ENCODE measurements around the gene TRAF5.
"Not testable (repeated sequence)": the region's sequence is repeated elsewhere in the genome, so short reads cannot be mapped to it uniquely, and the experiment has no call there.

Gene TRAF5

DNA sequence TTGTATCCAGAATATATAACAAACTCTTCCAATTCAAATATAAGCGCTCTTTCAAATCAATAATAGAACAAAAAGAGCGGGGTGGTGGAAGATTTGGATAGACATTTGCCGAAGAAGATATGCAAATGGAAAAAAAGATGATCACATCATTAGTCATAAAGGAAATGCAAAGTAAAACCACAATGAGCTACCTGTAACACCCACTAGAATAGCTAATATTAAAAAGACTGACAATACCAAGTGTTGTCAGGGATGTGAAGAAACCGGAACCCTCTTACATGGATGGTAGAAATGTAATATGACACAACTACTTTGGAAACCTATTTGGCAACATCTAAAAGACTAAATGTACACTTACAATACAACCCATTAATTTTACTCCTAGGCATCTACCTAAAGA is 5.7 kb upstream of the TRAF5 start:
- Mint-ChIP-seq H3K4me3 (no peak overlapping the region), H3K27me3 (ENCODE audit: low read depth) (no peaks in the 10 kb centered on the region), H3K4me1 (ENCODE audit: low read depth) (peaks cover 24% of the 10 kb centered on the region), H3K27ac (no peak overlapping the region), H3K9me3 (no peaks in the 10 kb centered on the region), H3K36me3 (ENCODE audit: low read depth) (peaks cover 1% of the 10 kb centered on the region)

DNA sequence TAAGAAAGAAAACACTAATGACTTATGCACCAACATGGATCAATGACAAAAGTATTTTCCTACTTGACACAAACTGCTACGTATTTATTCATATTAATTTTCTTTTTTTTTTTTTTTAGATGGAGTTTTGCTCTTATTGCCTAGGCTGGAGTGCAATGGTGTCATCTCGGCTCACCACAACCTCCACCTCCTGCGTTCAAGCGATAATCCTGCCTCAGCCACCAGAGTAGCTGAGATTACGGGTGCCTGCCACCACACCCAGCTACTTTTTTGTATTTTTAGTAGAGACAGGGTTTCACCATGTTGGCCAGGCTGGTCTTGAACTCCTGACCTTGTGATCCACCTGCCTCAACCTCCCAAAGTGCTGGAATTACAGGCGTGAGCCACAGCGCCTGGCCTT is 5.0 kb upstream of the TRAF5 start:
- peaks cover 28% of the 10 kb centered on the region for H3K4me1 Mint-ChIP-seq (ENCODE audit: low read depth)
- H3K36me3 Mint-ChIP-seq (ENCODE audit: low read depth); H3K27ac Mint-ChIP-seq; H3K4me3 Mint-ChIP-seq; H3K9me3 Mint-ChIP-seq; H3K27me3 Mint-ChIP-seq (ENCODE audit: low read depth): not testable (repeated sequence)

DNA sequence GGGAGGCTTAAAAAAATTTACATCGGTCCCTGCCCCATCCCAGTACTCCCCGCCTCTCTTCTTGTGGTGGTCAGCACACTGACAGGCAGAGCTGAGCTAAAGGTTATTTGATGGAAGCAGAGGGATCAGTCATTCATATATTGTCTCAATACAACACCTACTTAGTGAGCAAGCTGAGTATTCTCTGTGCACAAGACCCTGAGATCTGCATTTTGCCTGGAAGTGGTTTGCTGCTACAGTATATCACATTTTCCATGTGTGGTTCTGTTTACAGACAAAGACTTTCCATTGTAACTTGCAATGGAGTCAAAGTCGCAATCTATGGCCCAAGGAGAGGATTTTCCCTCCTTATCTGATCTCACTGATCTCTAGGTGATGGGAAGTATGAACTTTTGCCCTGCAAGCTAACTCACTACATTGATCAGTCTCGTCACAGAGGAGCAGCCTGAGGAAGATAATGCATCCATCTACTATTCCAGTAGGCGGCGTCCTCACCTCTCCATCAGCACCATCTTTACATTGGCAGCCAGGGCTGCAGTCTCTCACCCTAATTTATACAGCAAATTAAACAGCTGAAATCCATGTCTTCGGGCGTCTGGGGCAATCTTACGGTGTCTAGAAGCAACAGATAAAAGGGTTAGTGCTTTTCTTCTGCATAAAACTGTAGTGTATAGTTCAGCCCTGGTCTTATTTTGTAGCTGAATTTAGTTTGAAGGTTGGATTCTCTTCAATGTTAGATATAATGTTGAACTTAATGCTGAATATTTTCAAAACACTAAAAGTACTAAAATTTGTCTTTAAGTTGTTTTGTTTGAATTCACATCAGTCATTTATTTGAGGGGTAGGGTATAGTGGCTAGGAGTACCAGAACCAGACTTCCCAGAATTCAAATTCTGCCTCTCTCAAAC is 3.2 kb upstream of the TRAF5 start:
- no peak overlapping the region for H3K4me3 Mint-ChIP-seq

DNA sequence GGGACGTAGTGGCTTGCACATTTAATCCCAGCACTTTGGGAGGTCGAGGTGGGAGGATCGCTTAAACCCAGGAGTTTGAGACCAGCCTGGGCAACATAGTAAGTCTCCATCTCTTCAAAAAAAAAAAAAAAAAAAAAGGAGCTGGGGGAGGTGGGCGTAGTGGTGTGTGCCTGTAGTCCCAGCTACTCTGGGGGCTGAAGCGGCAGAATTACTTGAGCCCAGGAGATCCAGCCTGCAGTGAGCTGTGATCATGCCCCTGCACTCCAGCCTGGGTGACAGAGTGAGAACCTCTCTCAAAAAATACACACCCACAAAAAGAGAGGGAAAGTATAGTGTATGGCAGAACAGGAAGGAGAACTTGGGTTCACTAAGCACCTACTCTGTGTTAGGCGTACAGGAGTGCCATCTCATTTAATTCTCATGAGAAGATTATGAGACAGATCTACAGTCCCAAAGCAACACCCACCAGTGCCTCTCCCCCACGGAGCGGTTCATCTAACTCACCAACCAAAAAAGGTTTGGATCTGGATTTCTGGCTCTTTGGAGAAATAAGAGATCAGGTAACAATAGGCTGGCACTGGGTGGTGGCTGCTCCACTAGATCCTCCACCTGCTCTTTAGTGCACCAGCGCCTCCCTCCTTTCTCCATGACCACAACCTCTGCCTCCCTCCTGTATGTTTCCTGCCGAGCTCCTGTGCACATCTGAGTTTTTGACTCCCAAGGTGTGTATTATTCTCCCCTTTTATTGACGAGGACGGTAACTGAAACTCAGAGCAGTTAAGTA is 1.4 kb upstream of the TRAF5 start:
- Mint-ChIP-seq H3K36me3 (ENCODE audit: low read depth) (peaks cover 11% of the 10 kb centered on the region), H3K27me3 (ENCODE audit: low read depth) (no peaks in the 10 kb centered on the region), H3K9me3 (no peaks in the 10 kb centered on the region), H3K4me1 (ENCODE audit: low read depth) (peaks cover 53% of the 10 kb centered on the region), H3K27ac (peak overlapping the region; percentile 91), H3K4me3 (peak overlapping the region; percentile 90)

More for the DNA sequence above, 3.2 kb upstream of the TRAF5 start:
- Mint-ChIP-seq H3K27ac (peak overlapping the region; percentile 26), H3K9me3 (no peaks in the 10 kb centered on the region), H3K4me1 (ENCODE audit: low read depth) (peaks cover 37% of the 10 kb centered on the region), H3K36me3 (ENCODE audit: low read depth) (peaks cover 7% of the 10 kb centered on the region), H3K27me3 (ENCODE audit: low read depth) (no peaks in the 10 kb centered on the region)

DNA sequence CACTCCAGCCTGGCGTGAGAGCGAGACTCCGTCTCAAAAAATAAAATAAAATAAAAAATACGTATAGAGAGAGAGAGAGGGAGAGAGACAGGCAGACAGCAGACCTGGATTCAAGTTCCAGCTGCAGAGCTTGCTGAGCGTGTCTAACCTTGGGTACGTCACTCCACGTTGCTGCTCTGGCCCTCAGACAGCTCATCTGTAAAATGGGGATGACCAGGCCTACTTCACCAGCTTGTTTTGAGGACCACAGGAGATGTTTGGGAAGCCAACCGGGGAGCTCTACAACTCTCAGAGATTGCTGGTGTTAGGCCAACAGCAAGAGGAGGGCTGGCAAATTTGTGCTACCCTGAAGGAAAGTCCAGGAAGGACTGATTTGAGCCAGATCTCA is 499 bp upstream of the TRAF5 start:
- Mint-ChIP-seq H3K27me3 (ENCODE audit: low read depth) (no peaks in the 10 kb centered on the region), H3K4me1 (ENCODE audit: low read depth) (peaks cover 59% of the 10 kb centered on the region), H3K27ac (peak overlapping the region; percentile 91)

DNA sequence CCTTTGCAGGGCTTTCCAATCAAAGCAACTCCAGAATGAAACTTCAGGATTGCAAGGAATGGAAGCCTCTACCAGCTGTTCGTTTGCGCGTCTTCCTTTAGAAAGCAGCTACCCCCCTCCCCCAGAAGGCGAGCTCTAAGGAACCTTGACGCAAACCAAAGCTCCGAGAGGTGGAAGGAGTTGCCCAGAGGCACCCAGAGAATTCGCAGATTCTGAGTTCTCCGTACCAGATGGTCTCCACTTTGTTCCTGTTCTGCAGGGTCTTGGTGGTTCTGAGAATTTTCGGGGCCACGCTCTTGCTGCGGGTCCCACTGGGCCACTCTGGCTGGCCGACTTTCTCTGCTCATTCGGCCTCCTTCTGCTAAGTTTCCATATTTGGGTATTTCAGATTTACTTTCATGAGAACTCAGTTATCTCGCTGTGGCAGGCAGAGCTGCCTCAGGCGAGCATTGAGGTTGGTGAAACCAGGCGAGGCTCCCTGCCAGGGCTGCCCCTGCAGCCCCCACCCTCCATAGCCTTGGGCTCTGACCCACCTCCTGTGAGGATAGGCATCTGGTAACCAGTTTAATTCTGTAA is 801 bp downstream of the TRAF5 start:
- Mint-ChIP-seq H3K36me3 (ENCODE audit: low read depth) (peaks cover 21% of the 10 kb centered on the region), H3K27me3 (ENCODE audit: low read depth) (no peaks in the 10 kb centered on the region), H3K4me3 (peak overlapping the region; percentile 93), H3K4me1 (ENCODE audit: low read depth) (peaks cover 64% of the 10 kb centered on the region), H3K27ac (peak overlapping the region; percentile 90), H3K9me3 (no peaks in the 10 kb centered on the region)

More for the DNA sequence above, 499 bp upstream of the TRAF5 start:
- H3K9me3 Mint-ChIP-seq, result no peaks in the 10 kb centered on the region
- H3K4me3 Mint-ChIP-seq, result peak overlapping the region; percentile 90
- peaks cover 19% of the 10 kb centered on the region for H3K36me3 Mint-ChIP-seq (ENCODE audit: low read depth)

DNA sequence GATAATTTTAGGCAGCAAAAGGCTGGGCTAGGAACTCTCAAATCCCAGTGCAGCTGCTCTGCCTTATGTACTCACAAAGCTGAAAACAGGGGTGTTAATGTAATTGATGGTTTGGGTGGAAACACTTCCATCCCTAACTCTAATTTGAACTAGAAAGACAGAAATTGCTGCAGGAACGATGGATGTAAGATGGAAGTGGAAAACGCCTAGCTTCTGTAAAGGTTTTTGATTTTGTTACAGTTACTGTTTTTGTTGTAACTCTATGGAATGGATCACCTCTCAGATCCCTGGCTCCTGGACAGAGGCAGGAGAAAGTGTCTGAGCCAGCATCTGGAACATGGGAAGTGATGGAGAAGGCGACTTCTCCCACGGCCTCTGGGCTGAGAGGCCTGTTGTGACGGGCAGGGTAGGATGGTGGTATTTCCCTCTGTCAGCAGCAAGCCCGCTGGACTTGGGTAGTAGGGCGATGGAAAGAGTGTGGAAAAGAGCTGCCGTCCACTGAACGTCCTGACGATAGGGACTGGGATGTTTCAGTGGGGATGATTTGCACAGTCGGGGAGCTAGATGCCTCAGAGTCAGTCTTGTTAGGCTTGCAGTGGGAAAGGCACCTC is 1.6 kb downstream of the TRAF5 start:
- Mint-ChIP-seq H3K27me3 (ENCODE audit: low read depth) (no peaks in the 10 kb centered on the region), H3K4me3 (peak overlapping the region; percentile 93), H3K27ac (peak overlapping the region; percentile 90), H3K36me3 (ENCODE audit: low read depth) (peaks cover 21% of the 10 kb centered on the region), H3K9me3 (no peaks in the 10 kb centered on the region), H3K4me1 (ENCODE audit: low read depth) (peaks cover 68% of the 10 kb centered on the region)

DNA sequence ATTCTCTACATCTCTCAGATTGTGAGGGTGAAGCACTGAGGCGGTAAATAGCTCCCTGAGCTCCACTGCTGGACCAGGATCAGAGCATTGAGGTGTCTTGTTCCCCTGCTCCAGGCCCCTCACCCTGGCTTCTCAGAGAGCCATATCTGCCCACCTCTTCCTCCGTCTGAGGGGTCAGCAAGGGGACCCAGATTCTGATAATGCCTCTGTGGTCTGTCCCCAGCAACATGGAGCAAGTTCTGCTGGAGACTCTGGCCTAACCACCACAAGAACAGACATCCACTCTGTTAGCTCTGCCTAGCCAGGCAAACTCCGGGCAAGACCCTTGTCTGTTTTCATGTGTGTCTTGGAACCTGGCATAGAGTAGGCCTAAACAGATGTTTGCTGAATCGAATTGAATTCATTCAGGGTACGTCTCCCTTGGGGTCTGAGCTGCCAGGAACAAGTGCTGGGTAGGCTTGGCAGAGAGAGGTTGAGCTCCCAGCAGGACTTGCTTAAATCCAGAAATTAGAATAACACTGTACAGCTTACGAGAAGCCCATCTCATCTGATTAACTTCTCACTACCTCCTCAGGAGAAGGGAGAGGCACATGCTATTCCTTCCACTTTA is 2.3 kb downstream of the TRAF5 start:
- Mint-ChIP-seq H3K4me3 (peak overlapping the region; percentile 93), H3K4me1 (ENCODE audit: low read depth) (peaks cover 67% of the 10 kb centered on the region), H3K27ac (peak overlapping the region; percentile 66), H3K9me3 (no peaks in the 10 kb centered on the region), H3K36me3 (ENCODE audit: low read depth) (peaks cover 21% of the 10 kb centered on the region), H3K27me3 (ENCODE audit: low read depth) (no peaks in the 10 kb centered on the region)

DNA sequence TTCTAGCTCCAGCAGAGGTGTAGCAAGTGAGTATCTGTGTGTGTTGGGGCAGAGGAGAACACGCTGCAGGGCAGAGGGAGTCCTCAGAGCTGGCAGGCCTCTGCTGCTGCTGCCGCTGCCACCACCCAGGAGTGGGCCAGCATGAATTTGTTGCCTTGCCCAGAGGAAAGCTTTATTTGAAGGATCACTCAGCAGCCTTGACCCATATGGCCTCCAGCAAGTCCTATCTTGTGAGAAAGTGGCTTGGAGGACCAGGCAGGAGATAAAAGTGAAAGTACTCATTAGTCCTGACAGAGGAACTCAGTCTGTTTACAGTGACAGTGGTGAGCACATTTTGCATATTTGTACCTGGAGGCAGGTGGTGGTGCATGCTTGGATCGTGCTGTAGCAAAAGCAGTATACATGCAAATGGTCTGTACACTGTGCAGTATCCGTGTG is 3.1 kb downstream of the TRAF5 start:
- H3K27ac Mint-ChIP-seq, result peak overlapping the region; percentile 49
- no peaks in the 10 kb centered on the region for H3K27me3 Mint-ChIP-seq (ENCODE audit: low read depth)
- peaks cover 21% of the 10 kb centered on the region for H3K36me3 Mint-ChIP-seq (ENCODE audit: low read depth)
- no peaks in the 10 kb centered on the region for H3K9me3 Mint-ChIP-seq
- H3K4me1 Mint-ChIP-seq (ENCODE audit: low read depth), result peaks cover 70% of the 10 kb centered on the region
- peak overlapping the region; percentile 93 for H3K4me3 Mint-ChIP-seq

DNA sequence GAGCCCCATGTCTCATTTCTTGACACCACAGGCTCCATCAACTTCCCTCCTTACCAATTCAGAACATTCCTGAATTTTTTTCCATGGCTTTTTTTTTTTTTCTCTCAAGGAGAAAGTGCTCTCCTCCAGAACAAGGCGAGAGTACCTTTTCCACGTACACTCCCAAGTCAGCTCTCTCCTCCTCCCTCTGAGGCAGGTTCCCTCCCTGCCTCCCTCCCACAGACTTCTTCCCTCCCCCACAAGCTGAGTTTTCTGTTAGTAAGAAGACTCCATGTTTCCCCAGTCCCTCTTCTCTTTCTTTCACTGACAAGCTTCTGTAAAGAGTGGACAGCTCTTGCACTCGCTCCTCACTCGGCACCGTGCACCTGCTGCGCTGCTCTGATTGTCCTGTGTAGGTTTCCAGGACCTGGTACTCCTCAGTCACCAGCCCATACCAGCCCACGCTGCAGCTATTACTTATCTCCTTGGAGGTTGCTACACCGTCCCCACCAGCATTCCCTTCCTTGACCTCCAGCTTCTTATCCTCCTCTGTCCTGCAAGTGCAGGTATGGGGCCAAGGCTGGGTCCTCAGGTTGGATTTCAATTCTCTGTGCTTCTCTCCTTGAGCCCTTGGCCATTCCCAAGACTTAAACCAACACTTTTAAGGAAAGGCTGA is 3.8 kb downstream of the TRAF5 start:
- H3K27ac Mint-ChIP-seq, result peak overlapping the region; percentile 49
- peaks cover 75% of the 10 kb centered on the region for H3K4me1 Mint-ChIP-seq (ENCODE audit: low read depth)
- no peaks in the 10 kb centered on the region for H3K27me3 Mint-ChIP-seq (ENCODE audit: low read depth)
- H3K4me3 Mint-ChIP-seq, result peak overlapping the region; percentile 37
- H3K9me3 Mint-ChIP-seq, result no peaks in the 10 kb centered on the region
- H3K36me3 Mint-ChIP-seq (ENCODE audit: low read depth), result peaks cover 25% of the 10 kb centered on the region

DNA sequence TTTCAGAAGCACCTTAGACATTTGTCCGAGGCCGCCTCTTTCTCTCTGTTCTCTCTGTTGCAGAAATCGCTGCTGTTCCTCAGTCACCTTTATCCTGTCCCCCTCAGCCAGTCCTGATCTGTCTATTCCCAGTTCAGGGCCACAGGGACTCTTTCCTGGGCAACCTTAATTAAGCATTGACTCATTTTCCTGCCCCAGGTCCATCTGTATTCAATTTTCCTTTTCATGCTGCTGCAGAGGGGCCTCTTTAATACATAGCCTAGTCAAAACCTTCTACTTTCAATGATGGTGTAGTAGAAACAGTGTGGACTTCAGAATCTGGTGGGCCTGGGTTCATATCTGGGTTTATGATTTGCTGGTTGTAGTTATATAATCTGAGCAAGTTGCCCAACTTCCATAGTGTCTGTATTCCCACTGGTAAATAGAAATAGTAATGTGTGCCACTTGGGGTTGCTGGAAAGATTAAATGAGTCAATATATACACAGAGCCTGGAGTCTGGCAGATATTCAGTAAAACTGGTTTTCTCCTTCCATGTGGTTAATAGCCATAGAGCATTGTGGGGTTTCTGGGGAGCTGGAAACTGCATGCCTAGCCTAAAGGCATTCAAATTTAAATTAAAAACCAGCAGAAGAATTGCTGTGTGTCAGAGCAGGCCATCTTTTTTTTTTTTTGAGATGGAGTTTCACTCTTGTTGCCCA is 4.5 kb downstream of the TRAF5 start:
- no peaks in the 10 kb centered on the region for H3K27me3 Mint-ChIP-seq (ENCODE audit: low read depth)
- H3K4me3 Mint-ChIP-seq, result peak overlapping the region; percentile 12
- no peak overlapping the region for H3K27ac Mint-ChIP-seq
- H3K9me3 Mint-ChIP-seq, result no peaks in the 10 kb centered on the region
- peaks cover 29% of the 10 kb centered on the region for H3K36me3 Mint-ChIP-seq (ENCODE audit: low read depth)
- H3K4me1 Mint-ChIP-seq (ENCODE audit: low read depth), result peaks cover 76% of the 10 kb centered on the region

DNA sequence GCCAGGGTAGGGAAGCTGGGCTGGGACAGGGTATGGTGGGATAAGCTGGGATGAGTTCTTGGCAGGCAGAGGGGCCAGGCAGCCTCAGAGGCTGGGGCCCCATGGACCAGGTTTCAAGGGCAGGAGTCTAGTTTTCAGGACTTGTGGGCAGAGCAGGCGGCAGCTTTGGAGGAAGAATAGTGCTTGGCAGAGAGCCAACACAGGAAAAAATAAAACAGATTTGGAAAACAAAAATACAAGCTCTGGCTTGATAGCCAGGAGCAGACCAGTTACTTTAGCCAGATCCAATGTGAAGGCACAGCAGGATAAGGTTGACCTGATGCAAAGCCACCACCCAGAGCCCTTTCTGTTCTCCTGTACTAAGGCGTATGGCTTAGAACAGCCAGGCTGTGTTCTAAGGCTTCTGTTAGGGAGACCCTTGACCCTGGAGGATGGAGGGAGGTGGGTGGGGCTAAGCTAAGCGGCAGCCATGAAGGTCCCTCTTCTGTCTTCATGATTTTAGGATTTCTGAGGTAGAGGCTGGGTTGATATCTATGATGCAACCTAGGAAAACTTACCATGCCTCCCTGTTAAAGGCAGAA is 5.5 kb downstream of the TRAF5 start:
- H3K4me3 Mint-ChIP-seq, result no peak overlapping the region
- H3K27ac Mint-ChIP-seq, result no peak overlapping the region
- no peaks in the 10 kb centered on the region for H3K9me3 Mint-ChIP-seq
- peaks cover 82% of the 10 kb centered on the region for H3K4me1 Mint-ChIP-seq (ENCODE audit: low read depth)
- peaks cover 32% of the 10 kb centered on the region for H3K36me3 Mint-ChIP-seq (ENCODE audit: low read depth)
- no peaks in the 10 kb centered on the region for H3K27me3 Mint-ChIP-seq (ENCODE audit: low read depth)

DNA sequence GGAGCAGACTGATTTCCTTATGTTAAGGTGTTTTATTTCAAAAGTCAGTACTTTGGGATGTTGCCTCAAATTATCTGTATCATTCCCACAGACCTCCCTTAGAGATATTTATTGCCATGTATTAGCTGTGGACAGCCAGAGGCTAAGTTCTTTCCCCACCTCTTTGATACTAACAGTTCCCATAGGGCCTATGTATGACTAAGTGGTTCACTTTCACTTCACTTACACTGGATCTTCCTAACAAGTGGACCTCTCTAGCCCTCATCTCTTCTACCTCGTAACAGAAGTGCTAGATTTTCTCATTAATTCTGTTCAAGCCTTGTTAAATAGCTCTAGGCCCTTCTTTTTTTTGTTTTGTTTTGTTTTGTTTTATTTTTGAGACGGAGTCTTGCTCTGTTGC is 6.2 kb downstream of the TRAF5 start:
- H3K4me1 Mint-ChIP-seq (ENCODE audit: low read depth), result peaks cover 86% of the 10 kb centered on the region
- peaks cover 37% of the 10 kb centered on the region for H3K36me3 Mint-ChIP-seq (ENCODE audit: low read depth)
- H3K9me3 Mint-ChIP-seq, result no peaks in the 10 kb centered on the region
- no peaks in the 10 kb centered on the region for H3K27me3 Mint-ChIP-seq (ENCODE audit: low read depth)
- no peak overlapping the region for H3K27ac Mint-ChIP-seq
- H3K4me3 Mint-ChIP-seq, result no peak overlapping the region
